Dendritic cell treated with granulocyte-macrophage colony-stimulating factor and Interleukin-4, amounts not matched to agents 40 ng/mL and 50 ng/mL, for 4 days (primary cell): ENCODE data around the gene TBCD.

Experiments
- H3K27ac Mint-ChIP-seq: one replicate; pipeline ENCODE4 v1.8.0; 2022; ENCODE audit warnings: mild to moderate bottlenecking, mixed read lengths
- H3K27me3 Mint-ChIP-seq: one replicate; pipeline ENCODE4 v1.8.0; 2022; ENCODE audit warnings: mild to moderate bottlenecking, mixed read lengths
- H3K36me3 Mint-ChIP-seq: one replicate; pipeline ENCODE4 v1.8.0; 2022; ENCODE audit warnings: low read depth, mixed read lengths
- H3K4me1 Mint-ChIP-seq: one replicate; pipeline ENCODE4 v1.8.0; 2022; ENCODE audit warnings: low read depth, mixed read lengths
- H3K4me3 Mint-ChIP-seq: one replicate; pipeline ENCODE4 v1.8.0; 2022; ENCODE audit warnings: mild to moderate bottlenecking, moderate library complexity, mixed read lengths
- H3K9me3 Mint-ChIP-seq: one replicate; pipeline ENCODE4 v1.8.0; 2022; ENCODE audit warnings: mixed read lengths
- intact Hi-C: fragments of 100-400 bp; cut with micrococcal nuclease; formaldehyde crosslinking; loops from one replicate; pipeline ENCODE4 v1.15.0; 2022

Gene TBCD

DNA sequence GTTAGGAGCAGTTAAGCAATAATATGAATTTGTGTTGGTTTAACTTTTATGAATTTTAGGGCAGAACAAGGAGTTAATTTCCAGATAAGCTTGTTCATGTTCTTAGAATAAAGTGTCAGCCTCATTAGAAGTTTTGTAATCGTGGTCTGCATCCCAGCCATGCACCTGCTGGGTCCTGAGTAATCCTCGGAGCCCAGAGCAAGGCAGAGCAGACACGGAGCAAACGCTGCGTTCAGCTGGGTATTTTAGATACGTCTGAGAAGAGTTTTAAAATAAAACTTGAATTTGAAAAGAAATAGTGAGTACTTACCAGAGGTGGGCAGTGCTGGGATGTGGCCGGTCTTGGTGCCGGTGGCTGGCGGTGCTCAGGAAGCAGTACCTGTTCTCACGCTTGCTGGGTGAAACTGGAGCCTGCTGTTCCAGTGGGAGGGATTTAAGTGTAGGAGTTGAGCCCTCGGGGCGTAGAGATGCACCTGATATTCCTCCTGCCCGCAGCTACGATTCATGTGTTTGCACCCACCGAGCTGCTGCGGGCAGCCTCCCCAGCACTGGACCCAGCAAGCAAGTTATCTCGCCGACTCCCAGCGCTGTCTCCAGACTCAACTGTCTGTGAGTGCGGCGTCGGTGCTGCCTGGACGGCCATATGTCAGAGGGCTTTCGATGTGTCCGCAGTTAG lies 87.9 kb downstream of the TBCD start, which contains the start of gene ZNF750:
TSS of gene ZNF750 (minus strand) at position 406 of the 676 bp plus-strand sequence. CDS start 7,568 bp downstream, outside the sequence.
- Mint-ChIP-seq H3K9me3 (no peaks in the 10 kb centered on the region), H3K4me1 (peaks cover 42% of the 10 kb centered on the region), H3K36me3 (peaks cover 5% of the 10 kb centered on the region), H3K27me3 (peaks cover 1% of the 10 kb centered on the region), H3K27ac (no peak within 1 kb of the TSS), H3K4me3 (no peak within 1 kb of the TSS)
- intact Hi-C loops: no loop called here

DNA sequence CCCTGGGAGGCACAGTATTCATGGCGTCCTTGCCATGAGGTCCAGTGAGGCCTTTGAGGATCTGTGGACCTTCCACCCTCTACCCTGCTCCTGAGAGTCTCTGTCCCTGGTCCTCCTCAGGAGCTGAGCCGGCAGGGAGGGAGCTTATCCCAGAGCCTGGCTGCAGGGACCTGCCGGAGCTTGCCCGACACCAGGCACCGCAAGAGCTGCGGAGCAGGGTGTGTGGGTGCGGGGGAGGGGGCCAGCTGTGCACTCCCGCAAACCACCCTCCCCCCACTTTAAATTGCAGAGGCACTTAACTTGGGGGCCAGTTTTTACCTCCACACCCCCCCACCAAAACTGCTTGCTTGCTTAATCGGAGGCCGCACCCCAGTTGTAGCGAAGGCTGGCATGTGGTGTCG lies 88.6 kb downstream of the TBCD start:
- Mint-ChIP-seq H3K36me3 (peaks cover 5% of the 10 kb centered on the region), H3K27ac (no peak overlapping the region), H3K9me3 (no peaks in the 10 kb centered on the region), H3K4me3 (no peak overlapping the region), H3K27me3 (peaks cover 1% of the 10 kb centered on the region), H3K4me1 (peaks cover 35% of the 10 kb centered on the region)
- intact Hi-C loops: no loop called here

DNA sequence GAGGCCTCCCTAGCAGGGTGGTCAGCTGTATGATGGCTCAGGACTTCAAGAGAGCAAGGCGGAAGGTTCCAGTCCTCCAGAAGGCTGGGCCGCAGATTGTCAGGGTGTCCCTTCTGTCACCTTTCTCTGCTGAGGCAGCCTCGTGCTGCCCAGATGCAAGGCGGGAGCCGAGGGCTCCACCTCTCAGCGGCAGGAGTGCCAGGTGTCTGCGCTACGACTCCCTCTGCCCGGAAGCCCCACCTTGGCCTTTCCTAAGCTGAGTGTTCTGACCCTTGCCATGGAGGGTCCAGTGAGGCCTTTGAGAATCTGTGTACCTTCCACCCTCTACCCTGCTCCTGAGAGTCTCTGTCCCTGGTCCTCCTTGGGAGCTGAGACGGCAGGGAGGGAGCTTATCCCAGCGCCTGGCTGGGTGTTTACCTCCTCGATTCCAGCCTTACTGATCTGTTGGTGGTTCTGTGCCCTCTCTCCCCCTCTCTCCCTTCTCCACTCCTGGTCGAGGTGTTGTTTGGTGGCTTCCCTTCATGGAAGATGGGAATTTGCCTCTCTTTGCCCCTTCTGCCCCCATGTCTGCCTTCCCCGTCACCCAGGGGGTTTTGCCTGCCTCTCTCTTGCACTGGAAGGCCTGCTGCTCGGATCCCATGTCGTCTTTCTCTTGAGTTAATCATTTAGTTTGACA lies 90.2 kb downstream of the TBCD start:
- Mint-ChIP-seq H3K27me3 (peaks cover 3% of the 10 kb centered on the region), H3K4me3 (no peak overlapping the region), H3K36me3 (peaks cover 16% of the 10 kb centered on the region), H3K4me1 (peaks cover 19% of the 10 kb centered on the region), H3K9me3 (no peaks in the 10 kb centered on the region), H3K27ac (no peak overlapping the region)
- intact Hi-C loops: no loop called here

DNA sequence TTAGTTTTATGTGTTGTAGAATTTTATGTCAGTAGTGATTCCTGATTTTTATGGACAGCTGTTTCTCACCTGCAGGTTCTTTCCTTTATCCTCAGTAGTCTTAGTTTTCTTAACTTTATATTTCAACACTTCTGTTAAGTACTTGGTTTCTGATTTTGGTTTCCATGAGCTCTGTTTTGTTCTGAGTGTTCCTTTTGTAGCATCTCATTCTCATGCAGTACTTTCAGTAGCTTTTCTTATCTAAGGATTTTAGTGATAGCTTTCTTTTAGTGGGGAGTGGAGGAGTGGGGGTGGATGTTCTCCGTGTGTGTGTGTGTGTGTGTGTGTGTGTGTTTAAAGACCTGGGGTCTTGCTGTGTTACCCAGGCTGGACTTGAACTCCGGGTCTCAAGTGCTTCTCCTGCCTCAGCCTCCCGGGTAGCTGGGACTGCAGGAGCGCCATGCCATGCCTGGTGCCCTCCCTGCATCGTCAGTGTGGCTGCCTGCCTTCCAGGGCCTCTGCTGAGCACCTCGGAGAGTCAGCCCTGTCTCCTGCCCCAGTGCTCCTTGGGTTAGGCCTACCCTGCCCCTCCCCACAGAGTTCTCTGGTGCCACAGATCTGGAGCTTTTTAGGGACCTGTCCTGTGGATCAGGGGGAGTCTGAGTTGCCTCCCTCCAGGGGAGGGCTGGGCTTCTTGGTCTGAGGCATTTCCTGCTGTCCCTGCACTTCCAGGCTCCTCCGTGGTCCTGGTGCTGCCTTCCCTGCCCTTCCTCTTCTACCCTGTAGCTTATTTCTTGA lies 92.2 kb downstream of the TBCD start:
- H3K4me1 Mint-ChIP-seq: peaks cover 8% of the 10 kb centered on the region
- H3K4me3 Mint-ChIP-seq: no peak overlapping the region
- peaks cover 10% of the 10 kb centered on the region for H3K27me3 Mint-ChIP-seq
- peaks cover 24% of the 10 kb centered on the region for H3K36me3 Mint-ChIP-seq
- intact Hi-C loops: no loop called here
- no peak overlapping the region for H3K27ac Mint-ChIP-seq
- H3K9me3 Mint-ChIP-seq: no peaks in the 10 kb centered on the region

DNA sequence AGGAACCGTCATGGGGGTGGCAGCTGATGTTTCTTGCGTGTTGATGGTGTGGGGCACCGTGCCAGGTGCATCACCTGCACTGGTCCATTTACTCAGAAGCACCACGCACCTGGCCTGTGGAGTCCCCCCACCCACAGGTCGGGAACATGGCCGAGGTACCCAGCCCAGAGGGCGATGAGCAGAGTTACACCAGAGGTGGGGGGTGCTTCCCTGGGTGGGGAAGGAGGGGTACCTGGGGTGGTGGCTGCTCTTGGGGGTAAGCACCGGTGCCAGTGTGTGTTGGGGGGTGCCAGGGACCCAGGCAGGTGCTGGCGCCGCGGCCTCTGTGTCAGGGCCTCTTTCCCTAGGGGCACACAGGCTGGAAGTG lies 92.9 kb downstream of the TBCD start:
- no peak overlapping the region for H3K27ac Mint-ChIP-seq
- H3K27me3 Mint-ChIP-seq: peaks cover 12% of the 10 kb centered on the region
- H3K4me3 Mint-ChIP-seq: no peak overlapping the region
- peaks cover 13% of the 10 kb centered on the region for H3K4me1 Mint-ChIP-seq
- H3K36me3 Mint-ChIP-seq: peaks cover 27% of the 10 kb centered on the region
- H3K9me3 Mint-ChIP-seq: no peaks in the 10 kb centered on the region
- intact Hi-C loops: no loop called here

DNA sequence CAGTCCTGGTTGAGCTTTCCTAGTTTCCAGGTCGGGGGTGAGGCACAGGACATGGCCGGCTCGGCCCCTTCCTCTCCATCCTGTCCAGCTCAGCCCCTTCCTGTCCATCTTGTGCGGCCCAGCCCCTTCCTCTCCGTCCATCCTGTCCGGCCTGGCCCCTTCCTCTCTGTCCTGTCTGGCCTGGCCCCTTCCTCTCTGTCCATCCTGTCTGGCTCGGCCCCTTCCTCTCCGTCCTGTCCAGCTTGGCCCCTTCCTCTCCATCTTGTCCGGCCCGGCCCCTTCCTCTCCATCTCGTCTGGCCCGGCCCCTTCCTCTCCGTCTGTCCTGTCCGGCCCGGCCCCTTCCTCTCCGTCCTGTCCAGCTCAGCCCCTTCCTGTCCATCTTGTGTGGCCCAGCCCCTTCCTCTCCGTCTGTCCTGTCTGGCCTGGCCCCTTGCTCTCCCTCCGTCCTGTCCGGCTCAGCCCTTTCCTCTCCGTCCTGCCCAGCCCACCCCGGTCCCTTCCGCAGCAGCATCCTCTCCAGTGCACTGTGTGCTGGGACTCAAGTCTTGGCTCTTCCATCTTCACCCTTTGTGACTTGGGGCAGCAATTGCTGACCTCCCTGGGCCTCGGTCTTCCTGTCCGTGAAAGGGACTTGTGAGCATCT lies 93.4 kb downstream of the TBCD start:
- Mint-ChIP-seq H3K36me3 (peaks cover 27% of the 10 kb centered on the region), H3K9me3 (no peaks in the 10 kb centered on the region), H3K27me3 (peaks cover 12% of the 10 kb centered on the region), H3K27ac (peak overlapping the region; percentile 15), H3K4me1 (peaks cover 13% of the 10 kb centered on the region), H3K4me3 (no peak overlapping the region)
- intact Hi-C loops: no loop called here

DNA sequence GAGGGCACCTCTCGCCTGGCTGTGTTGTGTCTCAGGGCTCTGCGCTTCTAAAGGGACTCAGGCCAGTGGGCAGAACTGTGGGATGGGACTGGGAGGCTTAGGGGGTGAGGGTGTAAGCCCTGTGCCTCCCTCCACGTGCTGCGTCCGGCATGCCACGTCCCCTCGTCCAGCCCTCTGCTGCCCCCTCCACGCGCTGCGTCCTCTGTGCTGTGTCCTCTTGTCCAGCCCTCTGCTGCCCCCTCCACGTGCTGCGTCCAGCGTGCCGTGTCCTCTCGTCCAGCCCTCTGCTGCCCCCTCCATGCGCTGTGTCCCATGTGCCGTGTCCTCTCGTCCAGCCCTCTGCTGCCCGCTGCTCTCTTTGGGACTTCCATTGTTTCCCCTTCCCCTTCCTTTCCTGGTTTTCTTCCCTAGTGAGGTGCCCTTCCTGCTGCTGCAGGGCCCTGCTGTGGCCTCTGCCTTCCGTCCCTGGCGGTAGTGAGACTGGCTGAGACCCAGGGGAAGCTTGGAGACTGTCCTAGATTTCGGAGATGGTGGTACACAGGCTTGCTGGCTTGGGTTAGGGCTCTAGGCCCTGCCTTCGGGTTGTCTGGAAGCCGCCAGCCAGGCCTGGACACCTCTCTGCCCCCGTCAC lies 94.3 kb downstream of the TBCD start:
- Mint-ChIP-seq H3K4me3 (no peak overlapping the region), H3K9me3 (no peaks in the 10 kb centered on the region), H3K4me1 (peaks cover 13% of the 10 kb centered on the region), H3K27ac (no peak overlapping the region), H3K27me3 (peaks cover 15% of the 10 kb centered on the region), H3K36me3 (peaks cover 27% of the 10 kb centered on the region)
- intact Hi-C loops: no loop called here

DNA sequence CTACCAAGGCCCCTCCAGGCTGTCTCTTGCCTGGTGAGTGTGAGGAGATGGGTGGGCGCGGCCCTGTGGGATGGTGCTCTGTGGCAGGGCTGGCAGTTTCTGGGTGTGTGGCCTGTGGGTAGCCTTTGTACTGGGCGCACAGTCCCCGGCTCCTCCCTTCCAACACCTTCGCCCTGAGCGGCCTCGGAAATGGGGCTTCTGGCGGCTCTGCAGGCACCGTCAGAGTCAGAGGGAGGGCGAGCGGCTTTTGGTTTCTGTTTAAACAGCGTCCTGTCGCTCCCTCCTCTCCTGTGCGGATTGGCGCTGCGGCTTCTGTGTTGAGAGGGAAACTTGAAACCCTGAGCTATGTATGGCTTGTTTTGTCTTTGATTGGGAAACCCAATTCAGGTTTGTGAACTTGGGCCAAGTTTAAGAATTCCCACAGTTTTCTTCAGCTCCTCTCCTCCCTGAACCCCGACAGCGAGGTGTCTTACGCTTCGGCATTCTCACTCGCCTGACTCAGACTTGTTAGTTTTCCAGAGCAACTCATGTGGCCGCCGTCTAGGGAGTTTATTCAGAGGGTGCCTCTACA lies 96.2 kb downstream of the TBCD start:
- H3K4me3 Mint-ChIP-seq: no peak overlapping the region

DNA sequence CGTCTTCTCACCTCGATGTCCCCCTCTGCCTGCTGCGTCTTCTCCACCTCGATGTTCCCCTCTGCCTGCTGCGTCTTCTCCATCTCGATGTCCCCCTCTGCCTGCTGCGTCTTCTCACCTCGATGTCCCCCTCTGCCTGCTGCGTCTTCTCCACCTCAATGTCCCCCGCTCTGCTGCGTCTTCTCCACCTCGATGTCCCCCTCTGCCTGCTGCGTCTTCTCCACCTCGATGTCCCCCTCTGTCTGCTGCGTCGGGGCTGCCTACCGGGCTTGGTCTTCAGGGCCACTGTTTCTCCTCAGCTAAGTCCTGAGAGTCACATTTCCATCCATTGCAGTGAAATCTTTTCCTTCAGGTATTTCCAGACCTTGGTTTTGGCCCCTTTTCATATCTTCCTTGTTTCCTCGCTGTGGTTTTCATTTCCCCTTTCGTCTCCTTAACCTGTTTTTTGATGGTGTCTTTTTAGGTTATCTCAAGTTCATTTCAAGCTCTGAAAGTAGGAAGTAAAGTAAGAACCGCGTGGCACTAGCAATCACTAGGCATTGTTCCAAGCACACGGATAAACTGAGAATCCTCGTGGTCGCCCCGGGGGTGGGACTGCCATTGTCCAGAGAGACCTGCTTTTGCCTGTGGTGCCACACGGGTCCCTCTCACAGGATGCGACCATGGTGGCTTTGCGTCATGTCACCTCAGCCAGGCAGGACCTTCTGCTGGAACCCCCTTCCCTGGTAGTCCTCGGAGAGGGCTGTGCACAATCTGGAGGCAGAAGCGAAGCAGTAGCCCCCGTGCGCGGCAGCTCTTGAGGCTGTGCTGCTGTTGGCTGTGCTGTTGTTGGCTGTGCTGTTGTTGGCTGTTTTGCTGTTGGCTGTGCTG lies 97.4 kb downstream of the TBCD start:
- Mint-ChIP-seq H3K27me3 (peaks cover 14% of the 10 kb centered on the region), H3K27ac (peak overlapping the region; percentile 9), H3K36me3 (peaks cover 28% of the 10 kb centered on the region), H3K4me1 (peaks cover 8% of the 10 kb centered on the region), H3K9me3 (no peaks in the 10 kb centered on the region), H3K4me3 (no peak overlapping the region)
- intact Hi-C loops: no loop called here

More for the DNA sequence above, 96.2 kb downstream of the TBCD start:
- no peaks in the 10 kb centered on the region for H3K9me3 Mint-ChIP-seq
- H3K4me1 Mint-ChIP-seq: peaks cover 13% of the 10 kb centered on the region
- intact Hi-C loops: no loop called here
- peaks cover 14% of the 10 kb centered on the region for H3K27me3 Mint-ChIP-seq
- H3K27ac Mint-ChIP-seq: no peak overlapping the region
- H3K36me3 Mint-ChIP-seq: peaks cover 27% of the 10 kb centered on the region

DNA sequence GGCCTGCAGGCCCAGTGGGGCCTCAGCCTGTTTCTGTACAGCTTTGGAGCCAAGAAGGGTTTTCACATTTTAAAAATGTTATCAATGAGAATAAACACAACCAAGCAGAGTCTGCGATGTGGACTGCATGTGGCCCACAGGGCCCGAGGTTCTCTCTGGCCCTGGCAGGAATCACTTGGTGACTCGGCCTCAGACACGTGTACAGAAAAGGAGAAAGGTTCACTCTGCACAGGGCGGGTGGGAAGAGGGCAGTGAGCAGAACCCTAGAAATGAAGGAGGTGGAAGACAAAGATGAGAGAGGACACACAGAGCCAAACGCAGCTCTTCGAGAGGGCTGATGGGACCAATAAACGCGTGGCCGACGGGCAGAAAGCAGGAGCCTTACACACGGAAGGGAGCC lies 99.5 kb downstream of the TBCD start:
- H3K4me3 Mint-ChIP-seq: no peak overlapping the region
- intact Hi-C loops: no loop called here
- H3K27ac Mint-ChIP-seq: no peak overlapping the region
- peaks cover 8% of the 10 kb centered on the region for H3K4me1 Mint-ChIP-seq
- H3K36me3 Mint-ChIP-seq: peaks cover 28% of the 10 kb centered on the region
- peaks cover 12% of the 10 kb centered on the region for H3K27me3 Mint-ChIP-seq
- no peaks in the 10 kb centered on the region for H3K9me3 Mint-ChIP-seq

DNA sequence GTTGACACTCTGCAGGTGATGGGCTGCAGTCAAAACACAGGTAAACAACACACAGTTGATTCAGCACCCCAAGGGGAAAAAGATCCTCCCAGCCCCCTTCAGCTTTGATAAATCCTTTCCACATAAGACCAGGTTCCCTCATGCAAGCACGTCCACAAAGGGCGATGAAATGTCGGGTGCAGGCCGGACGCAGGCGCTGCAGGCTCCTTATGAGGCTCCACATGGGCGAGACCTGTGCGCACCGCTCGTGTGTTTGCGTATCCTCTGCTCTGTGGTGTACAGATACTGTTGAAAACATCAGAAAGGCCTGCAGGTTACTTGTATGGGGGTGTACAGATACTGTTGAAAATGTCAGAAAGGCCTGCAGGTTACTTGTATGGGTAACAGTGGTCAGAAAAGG lies 102.4 kb downstream of the TBCD start:
- Mint-ChIP-seq H3K27ac (no peak overlapping the region), H3K4me1 (peaks cover 12% of the 10 kb centered on the region)

DNA sequence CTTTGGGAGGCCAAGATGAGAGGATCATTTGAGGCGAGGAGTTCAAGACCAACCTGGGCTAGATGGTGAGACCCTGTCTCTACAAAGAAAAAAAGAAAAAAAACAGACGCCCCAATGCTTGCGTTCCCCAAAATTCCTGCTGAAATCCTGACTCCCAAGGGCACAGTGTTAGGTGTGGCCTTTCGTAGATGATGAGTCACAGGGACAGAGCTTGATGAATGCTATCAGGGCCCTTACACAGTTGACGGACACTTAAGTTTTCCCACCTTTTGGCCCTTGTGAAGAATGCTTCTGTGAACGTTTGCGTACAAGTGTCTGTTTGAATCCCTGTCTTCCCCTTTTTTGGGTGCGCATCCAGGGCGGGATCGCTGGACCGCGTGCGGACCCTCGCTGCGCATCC lies 104.5 kb downstream of the TBCD start:
- intact Hi-C loops: no loop called here
- peaks cover 24% of the 10 kb centered on the region for H3K4me1 Mint-ChIP-seq

More for the DNA sequence above, 102.4 kb downstream of the TBCD start:
- intact Hi-C loops: no loop called here
- H3K36me3 Mint-ChIP-seq: peaks cover 17% of the 10 kb centered on the region
- H3K27me3 Mint-ChIP-seq: peaks cover 4% of the 10 kb centered on the region
- H3K9me3 Mint-ChIP-seq: no peaks in the 10 kb centered on the region
- no peak overlapping the region for H3K4me3 Mint-ChIP-seq

More for the DNA sequence above, 104.5 kb downstream of the TBCD start:
- H3K36me3 Mint-ChIP-seq: peaks cover 15% of the 10 kb centered on the region
- no peak overlapping the region for H3K27ac Mint-ChIP-seq
- no peak overlapping the region for H3K4me3 Mint-ChIP-seq
- H3K9me3 Mint-ChIP-seq: no peaks in the 10 kb centered on the region
- no peaks in the 10 kb centered on the region for H3K27me3 Mint-ChIP-seq
